Endothelial cell of umbilical vein (primary cell): ENCODE measurements around the gene ZNF81. TPM values are rescaled to one million over a fixed set of nuclear protein-coding genes. Genes with fewer than 3 reads are reported as not detected.

Experiments
- BruUV-seq: library from RNA; stranded (reverse); fragments of 400-500 nt; replicated peaks from 2 replicates; lab custom pipeline; 2021; lab: Mats Ljungman, UMichigan
- CTCF ChIA-PET: fragments of 300-600, 350-600 bp; sonication (Branson Sonifier 250); formaldehyde crosslinking; loops from one replicate; lab custom pipeline; 2021; ENCODE audit warnings: antibody characterized with exemption, inconsistent platforms; lab: Charles Lee
- POLR2A ChIA-PET: fragments of 300-600, 350-600 bp; sonication (Branson Sonifier 250); formaldehyde crosslinking; loops from one replicate; lab custom pipeline; 2021; ENCODE audit warnings: antibody characterized with exemption, inconsistent platforms; lab: Charles Lee
- DNase-seq: peaks from one replicate; pipeline ENCODE4 v3.0.0-alpha.2; 2011; ENCODE audit warnings: low read depth, low spot score
- FAIRE-seq: peaks from 2 replicates; lab custom pipeline; 2011; peaks lifted over from hg19 to GRCh38; lab: Jason Lieb, UNC
- H2AFZ ChIP-seq: 2 replicates; pipeline ENCODE4 v1.6.0; 2012; ENCODE audit warnings: low read depth, low read length, control low read depth, inconsistent platforms
- H3K27ac ChIP-seq: 2 replicates; pipeline ENCODE4 v1.5.1; 2011; ENCODE audit warnings: low read depth, mild to moderate bottlenecking, control low read depth, low read length, moderate library complexity; ENCODE audit not compliant: insufficient read depth
- H3K27me3 ChIP-seq, 2 experiments: 2 replicates each; pipeline versions ENCODE4 v1.6.0 to v1.6.1; 2011; ENCODE audit warnings: low read length in 2 of 2, mixed read lengths in 1 of 2; ENCODE audit not compliant: control insufficient read depth in 2 of 2, insufficient read depth in 2 of 2
- H3K36me3 ChIP-seq, 2 experiments: 2 replicates in 1 of 2; 3 replicates in 1 of 2; pipeline ENCODE4 v1.5.1; 2011; ENCODE audit warnings: low read length in 2 of 2, mild to moderate bottlenecking in 1 of 2, moderate library complexity in 1 of 2; ENCODE audit not compliant: control insufficient read depth in 2 of 2, insufficient read depth in 2 of 2; ENCODE audit errors: extremely low read depth in 1 of 2
- H3K4me1 ChIP-seq: 3 replicates; pipeline ENCODE4 v1.5.1; 2011; ENCODE audit warnings: mild to moderate bottlenecking, low read length; ENCODE audit not compliant: control insufficient read depth, insufficient read depth; ENCODE audit errors: extremely low read depth
- H3K4me2 ChIP-seq: 2 replicates; pipeline ENCODE4 v1.6.1; 2011; ENCODE audit warnings: low read length, control low read depth, mixed read lengths; ENCODE audit not compliant: insufficient read depth
- H3K4me3 ChIP-seq, 3 experiments: fragments of 200-600 bp in 1 of 3; sonication (generic), shearing (Covaris generic) in 1 of 3; replicated peaks in 1 of 3; 2 replicates each; pipeline ENCODE4 v1.5.1; 2011 to 2016; ENCODE audit warnings: control low read depth in 3 of 3, low read length in 3 of 3, mild to moderate bottlenecking in 2 of 3, inconsistent platforms in 1 of 3, low read depth in 1 of 3, moderate library complexity in 1 of 3; ENCODE audit not compliant: insufficient read depth in 1 of 3
- H3K79me2 ChIP-seq: 2 replicates; pipeline ENCODE4 v1.6.0; 2012; ENCODE audit warnings: low read length, inconsistent platforms; ENCODE audit not compliant: control insufficient read depth, insufficient read depth
- H3K9ac ChIP-seq: replicated peaks from 2 replicates; pipeline ENCODE3; 2011; ENCODE audit warnings: low read length, control low read depth; ENCODE audit not compliant: insufficient read depth; ENCODE audit errors: extremely low read depth
- H3K9me1 ChIP-seq: replicated peaks from 3 replicates; pipeline ENCODE4 v1.6.0; 2011; ENCODE audit warnings: mild to moderate bottlenecking, low read length; ENCODE audit not compliant: control insufficient read depth, insufficient read depth; ENCODE audit errors: extremely low read depth
- H3K9me3 ChIP-seq: replicated peaks from 2 replicates; pipeline ENCODE4 v1.5.1; 2012; ENCODE audit warnings: low read length, inconsistent platforms; ENCODE audit not compliant: control insufficient read depth, insufficient read depth
- H4K20me1 ChIP-seq: replicated peaks from 2 replicates; pipeline ENCODE3; 2011; ENCODE audit warnings: mild to moderate bottlenecking, low read length; ENCODE audit not compliant: control insufficient read depth, insufficient read depth; ENCODE audit errors: extremely low read depth
- EZH2 ChIP-seq: IDR thresholded peaks from 2 replicates; pipeline ENCODE4 v1.6.1; 2012; ENCODE audit warnings: borderline replicate concordance, low read depth, mild to moderate bottlenecking, moderate library complexity, low read length, inconsistent platforms; ENCODE audit not compliant: severe bottlenecking
- FOS ChIP-seq: IDR thresholded peaks from 2 replicates; pipeline ENCODE4 v1.6.1; 2011; ENCODE audit warnings: mild to moderate bottlenecking, low read length, moderate library complexity, borderline replicate concordance; ENCODE audit not compliant: insufficient read depth
- GATA2 ChIP-seq: IDR thresholded peaks from 2 replicates; pipeline ENCODE4 v1.7.0; 2011; ENCODE audit warnings: low read depth, mild to moderate bottlenecking, moderate library complexity, mixed read lengths, low read length; ENCODE audit not compliant: insufficient read length, insufficient read depth
- JUN ChIP-seq: IDR thresholded peaks from 2 replicates; pipeline ENCODE4 v1.6.1; 2011; ENCODE audit warnings: borderline replicate concordance, low read depth; ENCODE audit not compliant: insufficient read length, insufficient read depth
- MYC ChIP-seq: IDR thresholded peaks from one replicate; pipeline ENCODE4 v1.6.1; 2011; ENCODE audit warnings: mild to moderate bottlenecking, low read depth, low read length
- POLR2A ChIP-seq: IDR thresholded peaks from 2 replicates; pipeline ENCODE4 v1.6.1; 2012; ENCODE audit warnings: low read depth, mild to moderate bottlenecking, control low read depth, low read length
- POLR2AphosphoS5 ChIP-seq: IDR thresholded peaks from 2 replicates; pipeline ENCODE4 v1.6.1; 2012; ENCODE audit warnings: low read depth, mild to moderate bottlenecking, control low read depth, low read length, moderate library complexity; ENCODE audit not compliant: insufficient read depth
- dilution Hi-C: fragments of 300-500 bp; cut with MboI; formaldehyde crosslinking; loops from one replicate; pipeline ENCODE4 v1.15.0; 2019; ENCODE audit warnings: low sequenced_read_pairs; ENCODE audit not compliant: extremely low pct_ligation_motif_present
- intact Hi-C: fragments of 100-400 bp; cut with micrococcal nuclease; formaldehyde crosslinking; loops from one replicate; pipeline ENCODE4 v1.10.0; 2022
- polyA plus RNA-seq, 4 experiments: library from polyadenylated mRNA; depleted of rRNA in 3 of 4; stranded (reverse) in 3 of 4; unstranded in 1 of 4; fragments of >200 nt; gene quantifications; 2 replicates each; pipeline versions ENCODE4 v1.2.1 to v1.2.3, GENCODE V29; 2011 to 2012; ENCODE audit warnings: missing spikeins in 1 of 4
- total RNA-seq: library from RNA; stranded (reverse); gene quantifications from 2 replicates; pipeline ENCODE4 v1.2.3, GENCODE V29; 2021
- TF ChIP-seq, protein P1 (sequence below), 2 donors: IDR thresholded peaks; 1 replicate in 1 of 2; 2 replicates in 1 of 2; pipeline ENCODE4 v1.5.1; 2011; ENCODE audit warnings: low read length in 2 of 2, mild to moderate bottlenecking in 2 of 2, moderate library complexity in 2 of 2, control low read depth in 1 of 2, inconsistent platforms in 1 of 2, low read depth in 1 of 2; ENCODE audit not compliant: insufficient read depth in 1 of 2; ENCODE audit errors: extremely low read depth in 1 of 2
- TF ChIP-seq, protein P2 (sequence below): IDR thresholded peaks from 2 replicates; pipeline ENCODE4 v1.6.1; 2011; ENCODE audit not compliant: insufficient read depth, insufficient read length

The ZNF81 gene
- total and polyA plus RNA-seq, 2 donors (not counting 3 experiments of a cell fraction or from before 2014, with no cell fraction given) = 2.7 to 6.4 TPM

DNA sequence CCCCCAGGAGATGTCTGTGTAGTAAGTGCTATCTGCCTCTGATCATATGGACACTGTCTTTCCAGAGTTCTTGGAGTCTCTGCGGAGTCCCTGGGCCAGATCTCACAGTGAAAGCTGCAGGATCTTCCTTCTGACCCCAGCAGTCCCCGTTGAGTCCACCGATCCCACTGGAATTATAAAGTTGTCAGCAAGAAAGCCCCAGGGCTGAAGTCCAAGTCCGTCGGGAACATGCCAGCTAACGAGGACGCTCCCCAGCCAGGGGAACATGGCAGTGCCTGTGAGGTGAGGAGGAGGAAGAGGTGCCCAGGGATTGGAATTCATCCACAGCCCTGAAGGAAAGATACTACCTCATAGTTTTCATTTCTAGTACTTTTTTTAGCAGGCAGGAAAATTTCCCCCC lies 9.3 kb downstream of the ZNF81 start:
- TF ChIP-seq JUN = no peak
- no peak for TF ChIP-seq GATA2
- TF ChIP-seq, protein P1, sequence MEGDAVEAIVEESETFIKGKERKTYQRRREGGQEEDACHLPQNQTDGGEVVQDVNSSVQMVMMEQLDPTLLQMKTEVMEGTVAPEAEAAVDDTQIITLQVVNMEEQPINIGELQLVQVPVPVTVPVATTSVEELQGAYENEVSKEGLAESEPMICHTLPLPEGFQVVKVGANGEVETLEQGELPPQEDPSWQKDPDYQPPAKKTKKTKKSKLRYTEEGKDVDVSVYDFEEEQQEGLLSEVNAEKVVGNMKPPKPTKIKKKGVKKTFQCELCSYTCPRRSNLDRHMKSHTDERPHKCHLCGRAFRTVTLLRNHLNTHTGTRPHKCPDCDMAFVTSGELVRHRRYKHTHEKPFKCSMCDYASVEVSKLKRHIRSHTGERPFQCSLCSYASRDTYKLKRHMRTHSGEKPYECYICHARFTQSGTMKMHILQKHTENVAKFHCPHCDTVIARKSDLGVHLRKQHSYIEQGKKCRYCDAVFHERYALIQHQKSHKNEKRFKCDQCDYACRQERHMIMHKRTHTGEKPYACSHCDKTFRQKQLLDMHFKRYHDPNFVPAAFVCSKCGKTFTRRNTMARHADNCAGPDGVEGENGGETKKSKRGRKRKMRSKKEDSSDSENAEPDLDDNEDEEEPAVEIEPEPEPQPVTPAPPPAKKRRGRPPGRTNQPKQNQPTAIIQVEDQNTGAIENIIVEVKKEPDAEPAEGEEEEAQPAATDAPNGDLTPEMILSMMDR (IDR thresholded peaks at IDR 0.05; ENCODE audit: extremely low read depth in 1 of 2, insufficient read depth in 1 of 2, low read depth in 1 of 2, low read length in 2 of 2) = no peak
- TF ChIP-seq POLR2A = no peak
- TF ChIP-seq POLR2AphosphoS5 = no peak
- TF ChIP-seq, protein P2, sequence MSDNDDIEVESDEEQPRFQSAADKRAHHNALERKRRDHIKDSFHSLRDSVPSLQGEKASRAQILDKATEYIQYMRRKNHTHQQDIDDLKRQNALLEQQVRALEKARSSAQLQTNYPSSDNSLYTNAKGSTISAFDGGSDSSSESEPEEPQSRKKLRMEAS = no peak
- no peak for TF ChIP-seq MYC
- TF ChIP-seq EZH2 = no peak
- no peak for TF ChIP-seq FOS
- H3K9me1 ChIP-seq = no peaks in the 10 kb centered on the region
- no TSS peak for BruUV-seq
- H3K36me3 ChIP-seq = no peaks in the 10 kb centered on the region
- no peaks in the 10 kb centered on the region for H4K20me1 ChIP-seq
- no peaks in the 10 kb centered on the region for H3K27me3 ChIP-seq
- H3K27ac ChIP-seq = no peak overlapping the region
- FAIRE-seq = no peak
- peaks cover 2% of the 10 kb centered on the region for H3K4me1 ChIP-seq
- no peak overlapping the region for H2AFZ ChIP-seq
- no peaks in the 10 kb centered on the region for H3K9me3 ChIP-seq
- POLR2A ChIA-PET = no interaction called here
- no peak overlapping the region for H3K4me2 ChIP-seq
- no peaks in the 10 kb centered on the region for H3K79me2 ChIP-seq
- no peak overlapping the region for H3K9ac ChIP-seq
- dilution Hi-C loops (no loop called here), intact Hi-C loops (no loop called here)
- no peak for DNase-seq
- no peak overlapping the region for H3K4me3 ChIP-seq
- CTCF ChIA-PET = interaction anchor here (0.7 to 0.8 kb wide), 2 partner anchors 10 to 13 kb away, joined by 3 read pairs; no protein-coding TSS in a partner anchor
